GM18873 (cell line): Measurements from ENCODE around the gene SLC28A1.

ENCODE experiments used
- ATAC-seq: cut with Tn5 transposase; IDR thresholded peaks from one replicate; pipeline ENCODE4 v1.9.1; 2021; ENCODE audit warnings: mild to moderate bottlenecking, moderate library complexity, moderate number of reproducible peaks; ENCODE audit not compliant: unreplicated experiment, low FRiP score

Gene SLC28A1

DNA sequence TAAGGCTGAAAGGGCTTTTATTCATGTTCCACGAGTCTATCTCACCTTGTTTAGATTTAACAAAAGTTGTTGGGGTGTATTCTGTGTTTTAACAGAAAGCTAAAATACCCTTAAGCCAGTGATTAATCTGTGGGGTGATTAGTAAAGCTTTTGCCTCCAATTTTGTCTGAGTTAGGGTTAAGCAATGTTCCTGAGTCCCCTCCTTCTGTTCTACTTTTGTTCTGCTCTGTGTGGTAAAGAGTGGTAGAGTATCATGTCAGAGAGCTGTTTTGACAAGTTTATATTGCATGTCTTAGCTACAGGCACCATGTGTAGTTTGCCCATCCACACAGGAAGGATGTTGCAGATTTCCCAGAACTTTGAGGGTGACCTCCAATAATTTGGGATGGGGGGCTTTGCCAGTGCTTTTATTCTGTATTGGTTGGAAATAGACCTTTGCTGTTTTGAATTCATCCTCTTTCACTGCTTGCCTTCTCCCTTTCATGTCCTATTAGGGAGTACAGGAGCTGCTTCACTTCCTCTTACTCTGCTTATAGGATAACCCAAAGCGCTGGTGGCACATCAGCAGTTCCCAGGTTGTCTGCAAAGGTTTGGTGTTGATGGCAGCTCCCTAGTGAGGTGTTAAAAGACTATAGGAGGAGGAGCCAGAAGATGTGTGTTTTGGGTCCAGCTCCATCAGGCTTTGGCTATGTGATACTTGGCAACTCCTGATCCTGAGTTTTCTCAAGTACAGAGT is 104.6 kb downstream of the SLC28A1 start:
- ATAC-seq: no peak

DNA sequence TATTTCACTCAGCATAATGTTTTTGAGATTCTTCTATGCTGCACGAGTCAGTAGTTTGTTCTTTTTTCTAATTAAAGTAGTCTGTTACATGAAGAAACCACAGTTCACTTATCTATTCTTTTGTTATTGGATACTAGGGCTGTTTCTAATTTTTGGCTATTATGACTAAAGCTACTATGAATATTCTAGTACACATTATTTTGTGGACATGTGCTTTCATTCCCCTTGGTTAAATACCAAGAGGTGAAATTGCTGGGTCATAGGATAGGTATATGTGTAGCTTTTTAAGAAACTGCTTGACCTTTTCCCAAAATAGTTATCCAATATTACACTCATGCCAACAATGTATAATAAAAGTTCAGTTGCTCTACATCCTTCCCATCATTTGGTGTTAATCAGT is 106.0 kb downstream of the SLC28A1 start:
- no peak for ATAC-seq

DNA sequence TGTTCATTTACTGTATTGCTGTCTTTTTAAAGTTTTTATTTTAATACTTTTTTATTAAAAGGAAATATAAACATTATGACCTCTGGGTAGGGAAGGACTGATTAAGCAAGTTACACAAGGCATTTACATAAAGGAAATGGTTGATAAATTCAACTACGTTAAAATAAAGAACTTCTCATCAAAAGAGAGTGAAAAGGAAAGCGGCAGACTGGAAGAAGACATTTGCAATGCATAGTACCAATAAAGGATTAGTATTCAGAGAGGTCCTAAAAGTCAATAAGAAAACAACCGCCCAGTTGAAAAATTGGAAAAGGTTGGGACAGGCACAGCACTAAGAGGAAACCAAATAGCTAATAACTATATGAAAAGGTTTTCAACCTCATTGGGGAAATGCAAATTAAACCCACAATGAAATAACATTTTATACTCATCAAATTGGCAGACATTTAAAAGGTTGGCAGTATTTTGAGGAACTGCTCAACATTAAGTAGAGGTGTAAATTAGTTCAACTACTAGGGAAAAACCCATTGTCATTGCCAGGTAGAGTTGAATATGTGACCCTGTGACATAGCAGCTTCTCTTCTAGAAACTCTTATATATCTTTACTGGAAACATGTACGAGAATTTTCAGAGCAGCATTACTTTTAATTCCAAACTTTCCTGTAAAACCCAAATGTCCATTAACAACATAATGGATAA is 106.7 kb downstream of the SLC28A1 start:
- no peak for ATAC-seq

DNA sequence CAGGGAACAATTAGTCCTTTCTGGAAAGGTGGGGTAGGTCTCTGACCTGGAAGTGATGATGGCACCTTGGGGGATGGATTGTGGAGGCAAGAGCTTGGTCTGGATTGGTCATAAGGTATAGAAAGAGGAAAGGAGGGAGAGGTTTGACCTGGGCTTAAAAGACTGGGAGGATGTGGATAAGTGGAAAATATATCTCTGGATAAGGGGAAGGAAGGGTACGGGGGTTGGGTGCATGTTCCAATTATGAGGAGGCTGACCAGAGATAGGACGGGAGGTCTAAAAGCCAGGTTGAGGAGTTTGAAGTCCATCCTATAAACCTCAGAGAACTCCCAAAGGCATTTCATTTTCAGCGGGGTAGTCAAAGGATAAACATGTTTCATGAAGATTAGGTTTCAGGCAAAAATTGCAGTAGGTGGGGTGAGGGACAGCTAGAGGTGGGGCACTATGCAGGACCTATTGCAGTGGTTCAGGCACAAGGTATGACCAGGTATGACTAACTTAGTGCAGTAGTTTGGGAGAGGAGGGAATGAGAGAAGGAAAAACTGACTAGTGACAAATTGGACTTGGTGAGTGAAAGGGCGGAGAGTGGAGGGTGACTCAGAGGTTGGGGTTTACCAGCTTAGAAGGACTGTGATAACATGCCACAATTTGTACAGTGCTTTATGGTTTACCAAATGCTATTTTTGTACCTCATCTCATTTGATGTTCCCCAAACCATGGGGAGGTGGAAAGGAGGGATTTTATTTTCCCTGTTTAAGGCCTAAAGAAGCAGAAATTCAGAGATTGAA is 107.9 kb downstream of the SLC28A1 start:
- no peak for ATAC-seq
